ENCODE results near the gene ALKBH4.

GRCh38 chr7:102453319-102453718 lies 11.3 kb downstream of the ALKBH4 start:
- TF ChIP-seq GABPA (IDR thresholded peaks at IDR 0.05; ENCODE audit: low read depth): no peak
- TF ChIP-seq, protein P1, sequence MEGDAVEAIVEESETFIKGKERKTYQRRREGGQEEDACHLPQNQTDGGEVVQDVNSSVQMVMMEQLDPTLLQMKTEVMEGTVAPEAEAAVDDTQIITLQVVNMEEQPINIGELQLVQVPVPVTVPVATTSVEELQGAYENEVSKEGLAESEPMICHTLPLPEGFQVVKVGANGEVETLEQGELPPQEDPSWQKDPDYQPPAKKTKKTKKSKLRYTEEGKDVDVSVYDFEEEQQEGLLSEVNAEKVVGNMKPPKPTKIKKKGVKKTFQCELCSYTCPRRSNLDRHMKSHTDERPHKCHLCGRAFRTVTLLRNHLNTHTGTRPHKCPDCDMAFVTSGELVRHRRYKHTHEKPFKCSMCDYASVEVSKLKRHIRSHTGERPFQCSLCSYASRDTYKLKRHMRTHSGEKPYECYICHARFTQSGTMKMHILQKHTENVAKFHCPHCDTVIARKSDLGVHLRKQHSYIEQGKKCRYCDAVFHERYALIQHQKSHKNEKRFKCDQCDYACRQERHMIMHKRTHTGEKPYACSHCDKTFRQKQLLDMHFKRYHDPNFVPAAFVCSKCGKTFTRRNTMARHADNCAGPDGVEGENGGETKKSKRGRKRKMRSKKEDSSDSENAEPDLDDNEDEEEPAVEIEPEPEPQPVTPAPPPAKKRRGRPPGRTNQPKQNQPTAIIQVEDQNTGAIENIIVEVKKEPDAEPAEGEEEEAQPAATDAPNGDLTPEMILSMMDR (IDR thresholded peaks at IDR 0.05; ENCODE audit: insufficient read depth, low read length): no peak

All from HL-60 (cell line).